ENCODE measurements around the gene CDH13.
A peak's percentile ranks its signal among the peaks of the same experiment; 100 is the strongest.

Gene CDH13

GRCh38 chr16:83653785-83654184, 1027.0 kb downstream of the CDH13 start:
- no peak for DNase-seq

- DNase-seq: no peak
Observed at GRCh38 chr16:83660282-83660681, 1033.5 kb downstream of the CDH13 start.

GRCh38 chr16:83661656-83662055, 1034.9 kb downstream of the CDH13 start:
- DNase-seq: no peak

GRCh38 chr16:83666449-83666848, 1039.7 kb downstream of the CDH13 start:
- DNase-seq: no peak

- no peak for DNase-seq
Observed at GRCh38 chr16:83669456-83669855, 1042.7 kb downstream of the CDH13 start.

- no peak for DNase-seq
Observed at GRCh38 chr16:83674931-83675535, 1048.3 kb downstream of the CDH13 start.

- DNase-seq: no peak
Observed at GRCh38 chr16:83676086-83676485, 1049.3 kb downstream of the CDH13 start.

GRCh38 chr16:83680980-83681379, 1054.2 kb downstream of the CDH13 start:
- no peak for DNase-seq

- DNase-seq: no peak
Observed at GRCh38 chr16:83681381-83681956, 1054.7 kb downstream of the CDH13 start.

- DNase-seq: no peak
Observed at GRCh38 chr16:83682116-83682867, 1055.5 kb downstream of the CDH13 start.

GRCh38 chr16:83682868-83683235, 1056.1 kb downstream of the CDH13 start:
- peak; percentile 4 for DNase-seq

GRCh38 chr16:83685615-83686165, 1058.9 kb downstream of the CDH13 start:
- no peak for DNase-seq

- no peak for DNase-seq
Observed at GRCh38 chr16:83686726-83687125, 1060.0 kb downstream of the CDH13 start.

- no peak for DNase-seq
Observed at GRCh38 chr16:83689385-83689831, 1062.6 kb downstream of the CDH13 start.

GRCh38 chr16:83692224-83692623, 1065.5 kb downstream of the CDH13 start:
- DNase-seq: no peak

- DNase-seq: no peak
Observed at GRCh38 chr16:83698964-83699363, 1072.2 kb downstream of the CDH13 start.

- DNase-seq: no peak
Observed at GRCh38 chr16:83699817-83700216, 1073.0 kb downstream of the CDH13 start.

GRCh38 chr16:83700918-83701317, 1074.1 kb downstream of the CDH13 start:
- no peak for DNase-seq

- no peak for DNase-seq
Observed at GRCh38 chr16:83701494-83701893, 1074.7 kb downstream of the CDH13 start.

- no peak for DNase-seq
Observed at GRCh38 chr16:83704656-83705055, 1077.9 kb downstream of the CDH13 start.

GRCh38 chr16:83705856-83706255, 1079.1 kb downstream of the CDH13 start:
- no peak for DNase-seq

GRCh38 chr16:83706394-83706793, 1079.6 kb downstream of the CDH13 start:
- DNase-seq: no peak

GRCh38 chr16:83711069-83711468, 1084.3 kb downstream of the CDH13 start:
- no peak for DNase-seq

GRCh38 chr16:83713597-83713996, 1086.8 kb downstream of the CDH13 start:
- DNase-seq: peak; percentile 17
